Type B pancreatic cell (in vitro differentiated cells): ENCODE data around the gene MYO18B. TPM values are rescaled to one million over a fixed set of nuclear protein-coding genes. Genes with fewer than 3 reads are reported as not detected.

Experiments
- DNase-seq: peaks from one replicate; pipeline ENCODE4 v3.0.0; 2021; ENCODE audit warnings: mixed read lengths; ENCODE audit not compliant: unreplicated experiment; ENCODE audit errors: extremely low spot score
- H3K27ac Mint-ChIP-seq: 2 replicates; pipeline ENCODE4 v1.8.0; 2021; ENCODE audit warnings: mild to moderate bottlenecking, mixed read lengths
- H3K27me3 Mint-ChIP-seq: 2 replicates; pipeline ENCODE4 v1.8.0; 2021; ENCODE audit warnings: mixed read lengths
- H3K36me3 Mint-ChIP-seq: 2 replicates; pipeline ENCODE4 v1.8.0; 2021; ENCODE audit warnings: mixed read lengths
- H3K4me1 Mint-ChIP-seq: one replicate; pipeline ENCODE4 v1.8.0; 2021; ENCODE audit warnings: mixed read lengths; ENCODE audit not compliant: unreplicated experiment
- H3K4me3 Mint-ChIP-seq: 2 replicates; pipeline ENCODE4 v1.8.0; 2021; ENCODE audit warnings: mild to moderate bottlenecking, mixed read lengths
- H3K9me3 Mint-ChIP-seq: 2 replicates; pipeline ENCODE4 v1.8.0; 2021; ENCODE audit warnings: mixed read lengths
- CTCF ChIP-seq: fragments of 200-600 bp; sonication (generic); conservative IDR thresholded peaks from 2 replicates; pipeline ENCODE4 v1.5.0; 2021; ENCODE audit warnings: antibody characterized with exemption, mild to moderate bottlenecking
- total RNA-seq: library from RNA; stranded (reverse); gene quantifications from 2 replicates; pipeline ENCODE4 v1.2.1, GENCODE V29; 2021; ENCODE audit warnings: low replicate concordance

MYO18B gene
- total RNA-seq, 1 donor from 2014 or later = 0.10 TPM

GRCh38 chr22:26056455-26057200 lies 314.6 kb downstream of the MYO18B start:
- Mint-ChIP-seq H3K36me3 (no peaks in the 10 kb centered on the region), H3K9me3 (no peaks in the 10 kb centered on the region), H3K27me3 (peaks cover 22% of the 10 kb centered on the region), H3K4me1 (peaks cover 18% of the 10 kb centered on the region), H3K4me3 (no peak overlapping the region), H3K27ac (no peak overlapping the region)
- TF ChIP-seq CTCF = no peak
- no peak for DNase-seq

GRCh38 chr22:26057731-26058130 lies 315.7 kb downstream of the MYO18B start:
- no peak for TF ChIP-seq CTCF
- no peak for DNase-seq
- Mint-ChIP-seq H3K27ac (no peak overlapping the region), H3K27me3 (peaks cover 24% of the 10 kb centered on the region), H3K4me3 (no peak overlapping the region), H3K9me3 (no peaks in the 10 kb centered on the region), H3K36me3 (no peaks in the 10 kb centered on the region), H3K4me1 (peaks cover 18% of the 10 kb centered on the region)

GRCh38 chr22:26064048-26064447 lies 322.1 kb downstream of the MYO18B start:
- TF ChIP-seq CTCF = no peak

GRCh38 chr22:26065847-26066246 lies 323.9 kb downstream of the MYO18B start:
- TF ChIP-seq CTCF = no peak
- peaks cover 13% of the 10 kb centered on the region for H3K27me3 Mint-ChIP-seq

More at GRCh38 chr22:26064048-26064447, 322.1 kb downstream of the MYO18B start:
- H3K27ac Mint-ChIP-seq = no peak overlapping the region
- no peak for DNase-seq
- peaks cover 10% of the 10 kb centered on the region for H3K27me3 Mint-ChIP-seq
- H3K4me1 Mint-ChIP-seq = peaks cover 27% of the 10 kb centered on the region
- H3K4me3 Mint-ChIP-seq = no peak overlapping the region
- no peaks in the 10 kb centered on the region for H3K36me3 Mint-ChIP-seq
- H3K9me3 Mint-ChIP-seq = no peaks in the 10 kb centered on the region

GRCh38 chr22:26066534-26066933 lies 324.5 kb downstream of the MYO18B start:
- DNase-seq = no peak
- Mint-ChIP-seq H3K27ac (peak overlapping the region; percentile 21), H3K4me1 (peaks cover 33% of the 10 kb centered on the region), H3K9me3 (no peaks in the 10 kb centered on the region), H3K27me3 (peaks cover 9% of the 10 kb centered on the region), H3K4me3 (peak overlapping the region; percentile 37), H3K36me3 (no peaks in the 10 kb centered on the region)
- TF ChIP-seq CTCF = peak; percentile 35

More at GRCh38 chr22:26065847-26066246, 323.9 kb downstream of the MYO18B start:
- Mint-ChIP-seq H3K27ac (no peak overlapping the region), H3K9me3 (no peaks in the 10 kb centered on the region), H3K36me3 (no peaks in the 10 kb centered on the region), H3K4me3 (no peak overlapping the region), H3K4me1 (peaks cover 33% of the 10 kb centered on the region)
- DNase-seq = no peak
